ENCODE results near the gene KRTAP22-1. TPM values are rescaled to one million over a fixed set of nuclear protein-coding genes. Genes with fewer than 3 reads are reported as not detected.

Gene KRTAP22-1
- total RNA-seq = not detected

DNA sequence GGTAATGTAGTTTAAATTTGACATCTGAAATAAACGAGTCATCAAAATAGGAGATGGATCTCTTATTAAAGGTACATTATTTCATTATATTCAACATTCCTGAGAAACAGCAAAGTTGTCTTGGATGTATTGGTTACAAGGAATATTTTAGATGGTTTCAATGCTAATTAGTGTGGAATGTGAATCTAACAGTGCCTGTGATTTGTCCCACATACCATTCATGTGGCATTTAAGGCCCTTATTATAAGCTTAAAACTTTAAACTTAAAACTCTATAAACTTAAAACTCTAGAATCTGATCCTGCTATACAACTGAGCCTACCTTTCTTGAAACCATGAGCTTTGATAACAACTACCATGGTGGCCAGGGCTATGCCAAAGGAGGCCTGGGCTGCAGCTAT, at the start of gene KRTAP22-1:
Gene KRTAP22-1, plus strand, starts transcription at position 301 of the 400 bp plus-strand sequence.
- peaks cover 9% of the 10 kb centered on the region for H3K9me3 Mint-ChIP-seq
- no peak for DNase-seq

DNA sequence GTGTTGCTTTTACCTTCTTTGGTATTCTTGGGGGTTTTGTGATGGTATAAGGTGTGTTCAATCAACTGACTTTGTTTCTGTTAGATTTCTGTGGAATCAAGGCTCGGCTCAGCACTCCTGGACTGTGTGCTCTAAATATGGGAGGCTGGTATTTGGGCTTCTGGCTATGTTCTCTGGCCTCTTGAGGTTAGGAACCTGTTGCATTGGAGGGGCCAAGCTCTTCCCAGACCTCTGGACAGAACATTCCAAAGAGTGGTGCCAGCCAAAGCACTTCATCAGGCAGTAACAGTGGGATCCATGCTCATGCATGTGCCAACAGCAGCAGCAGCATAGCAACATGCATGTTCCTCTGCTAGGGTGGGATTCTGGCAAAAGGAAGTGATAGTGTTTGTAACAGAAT, 48.1 kb upstream of the KRTAP22-1 start:
- ChIA-PET POLR2A (no interaction called here), CTCF (interaction anchor here (0.5 kb wide), 1 partner anchor 527 kb away, joined by 5 read pairs; no protein-coding TSS in a partner anchor)
- Mint-ChIP-seq H3K27me3 (peaks cover 2% of the 10 kb centered on the region), H3K27ac (no peak overlapping the region), H3K4me1 (no peaks in the 10 kb centered on the region), H3K36me3 (ENCODE audit: low read depth) (no peaks in the 10 kb centered on the region), H3K9me3 (no peaks in the 10 kb centered on the region), H3K4me3 (no peak overlapping the region)
- DNase-seq = no peak

More for the DNA sequence above, at the start of gene KRTAP22-1:
- Mint-ChIP-seq H3K4me1 (no peaks in the 10 kb centered on the region), H3K36me3 (ENCODE audit: low read depth) (no peaks in the 10 kb centered on the region), H3K27me3 (no peaks in the 10 kb centered on the region), H3K4me3 (no peak within 1 kb of the TSS), H3K27ac (no peak within 1 kb of the TSS)
- CTCF ChIA-PET = no interaction called here
- POLR2A ChIA-PET = no interaction called here

DNA sequence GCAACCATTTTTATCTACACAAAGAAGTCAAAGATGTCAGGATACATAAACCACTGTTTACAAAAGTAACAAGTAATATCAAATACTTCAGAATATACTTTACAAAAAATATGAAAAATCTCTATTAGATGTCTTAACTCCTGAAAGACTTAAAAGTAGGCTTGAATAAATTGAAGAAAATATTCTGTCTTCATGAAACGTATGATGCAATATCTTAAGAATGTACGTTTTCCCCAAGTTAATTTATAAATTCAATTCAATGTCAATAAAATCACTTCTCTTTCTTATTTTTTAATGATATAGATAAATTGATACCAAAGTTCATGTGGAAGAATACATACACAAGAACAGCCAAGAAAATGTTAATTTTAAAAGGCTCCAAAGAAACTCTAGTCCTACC, 45.8 kb upstream of the KRTAP22-1 start:
- ChIA-PET POLR2A (no interaction called here), CTCF (no interaction called here)
- Mint-ChIP-seq H3K27me3 (no peaks in the 10 kb centered on the region), H3K4me1 (no peaks in the 10 kb centered on the region), H3K27ac (no peak overlapping the region), H3K4me3 (no peak overlapping the region), H3K36me3 (ENCODE audit: low read depth) (no peaks in the 10 kb centered on the region), H3K9me3 (no peaks in the 10 kb centered on the region)
- no peak for DNase-seq

DNA sequence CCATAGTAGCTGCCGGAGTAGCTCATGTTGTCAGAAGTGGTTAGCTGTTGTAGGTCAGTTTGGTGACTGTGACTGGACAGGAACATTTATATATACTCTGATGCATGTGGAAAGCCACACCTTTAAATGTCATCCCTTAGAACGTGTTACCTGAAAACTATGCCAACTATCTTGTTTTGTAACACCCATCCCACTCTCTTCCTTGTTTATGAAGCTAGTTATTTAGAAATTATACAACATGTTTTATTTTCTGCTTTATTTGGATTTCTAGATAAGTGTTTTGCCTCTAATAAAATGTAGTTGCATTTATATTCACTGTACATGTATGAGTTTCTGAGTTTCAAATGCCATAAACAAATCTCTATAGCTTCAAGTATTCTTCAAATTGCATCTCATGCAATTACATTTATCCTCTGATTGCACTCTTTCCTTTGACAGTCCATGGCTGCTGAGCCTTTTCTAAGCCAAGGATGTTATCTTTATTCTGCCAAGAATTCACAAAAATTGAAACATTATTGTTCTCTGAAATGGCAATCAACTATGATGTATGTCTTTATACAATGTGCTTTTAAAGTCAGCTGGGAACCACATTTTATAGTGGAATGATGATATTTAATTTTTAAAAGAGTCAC, 39.5 kb upstream of the KRTAP22-1 start, which contains the start of gene KRTAP19-7:
Gene KRTAP19-7, minus strand, starts transcription at position 51 of the 632 bp plus-strand sequence. Its CDS starts 25 bp downstream, at position 26.
- H3K27me3 Mint-ChIP-seq = no peaks in the 10 kb centered on the region
- no peak for DNase-seq
- no peaks in the 10 kb centered on the region for H3K4me1 Mint-ChIP-seq
- no peaks in the 10 kb centered on the region for H3K9me3 Mint-ChIP-seq
- H3K4me3 Mint-ChIP-seq = no peak within 1 kb of the TSS
- ChIA-PET CTCF (no interaction called here), POLR2A (no interaction called here)
- H3K36me3 Mint-ChIP-seq (ENCODE audit: low read depth) = no peaks in the 10 kb centered on the region
- no peak within 1 kb of the TSS for H3K27ac Mint-ChIP-seq

DNA sequence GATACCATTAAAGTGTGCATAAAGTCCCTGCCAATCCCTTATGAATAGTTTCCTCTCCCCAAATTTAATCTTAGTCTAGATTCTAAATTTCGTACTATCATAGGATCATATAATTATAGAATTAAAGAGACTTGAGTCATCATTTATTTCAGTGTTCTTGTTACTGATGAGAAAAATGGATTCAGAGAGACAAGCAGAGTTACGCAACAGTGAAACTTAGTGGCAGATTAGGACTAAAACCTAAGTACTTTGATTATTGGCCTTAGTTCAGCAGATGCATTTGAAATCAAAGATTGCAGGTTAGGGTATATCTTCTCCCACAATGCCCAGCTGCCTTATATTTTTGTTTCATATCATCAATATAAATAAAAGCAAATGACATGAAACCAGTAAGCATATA, 38.9 kb upstream of the KRTAP22-1 start:
- no peak overlapping the region for H3K27ac Mint-ChIP-seq
- no peaks in the 10 kb centered on the region for H3K9me3 Mint-ChIP-seq
- no peaks in the 10 kb centered on the region for H3K36me3 Mint-ChIP-seq (ENCODE audit: low read depth)
- H3K4me1 Mint-ChIP-seq = no peaks in the 10 kb centered on the region
- ChIA-PET POLR2A (no interaction called here), CTCF (no interaction called here)
- DNase-seq = no peak
- H3K27me3 Mint-ChIP-seq = no peaks in the 10 kb centered on the region
- no peak overlapping the region for H3K4me3 Mint-ChIP-seq

DNA sequence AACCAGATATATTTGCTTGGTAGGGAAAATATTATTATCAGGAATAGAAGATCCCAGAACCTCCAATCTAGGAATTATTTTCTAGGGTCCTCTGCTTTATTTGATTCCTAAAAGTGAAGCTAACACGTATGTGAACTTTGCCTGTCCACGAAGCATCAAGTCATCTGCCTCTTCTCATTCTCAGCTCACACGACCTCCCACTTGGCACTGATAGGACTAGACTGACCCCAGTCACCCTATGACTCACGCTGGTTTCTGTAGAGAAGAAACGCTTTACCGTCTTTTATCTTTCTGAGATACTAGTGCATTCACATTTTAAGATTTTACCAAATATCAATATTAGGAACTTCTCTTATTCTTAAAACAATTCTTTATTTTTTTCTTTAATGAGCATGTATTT, 37.8 kb upstream of the KRTAP22-1 start:
- CTCF ChIA-PET = no interaction called here
- Mint-ChIP-seq H3K36me3 (ENCODE audit: low read depth) (no peaks in the 10 kb centered on the region), H3K4me1 (no peaks in the 10 kb centered on the region), H3K4me3 (no peak overlapping the region), H3K27me3 (no peaks in the 10 kb centered on the region), H3K27ac (no peak overlapping the region), H3K9me3 (no peaks in the 10 kb centered on the region)
- no peak for DNase-seq
- POLR2A ChIA-PET = no interaction called here

DNA sequence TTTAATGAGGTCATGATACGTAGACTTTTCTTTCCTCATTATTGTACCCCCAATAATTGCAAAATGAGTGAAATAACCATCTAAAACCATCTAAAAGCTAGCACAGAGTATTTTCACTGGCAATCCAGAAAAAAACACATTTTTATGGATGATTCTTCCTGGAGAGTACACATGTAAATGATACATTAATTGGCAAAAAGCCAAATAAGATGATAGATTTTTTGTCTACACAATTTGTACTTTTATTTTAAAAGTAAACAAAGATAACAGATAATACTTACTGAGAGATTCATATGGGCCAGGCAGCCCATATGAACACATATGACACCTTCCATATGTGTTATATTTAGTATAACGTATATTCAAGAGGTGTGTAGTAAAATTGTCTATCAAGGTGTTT, 37.3 kb upstream of the KRTAP22-1 start:
- Mint-ChIP-seq H3K4me1 (no peaks in the 10 kb centered on the region), H3K36me3 (ENCODE audit: low read depth) (no peaks in the 10 kb centered on the region), H3K9me3 (no peaks in the 10 kb centered on the region), H3K27me3 (no peaks in the 10 kb centered on the region), H3K4me3 (no peak overlapping the region), H3K27ac (no peak overlapping the region)
- no peak for DNase-seq
- ChIA-PET POLR2A (no interaction called here), CTCF (no interaction called here)

DNA sequence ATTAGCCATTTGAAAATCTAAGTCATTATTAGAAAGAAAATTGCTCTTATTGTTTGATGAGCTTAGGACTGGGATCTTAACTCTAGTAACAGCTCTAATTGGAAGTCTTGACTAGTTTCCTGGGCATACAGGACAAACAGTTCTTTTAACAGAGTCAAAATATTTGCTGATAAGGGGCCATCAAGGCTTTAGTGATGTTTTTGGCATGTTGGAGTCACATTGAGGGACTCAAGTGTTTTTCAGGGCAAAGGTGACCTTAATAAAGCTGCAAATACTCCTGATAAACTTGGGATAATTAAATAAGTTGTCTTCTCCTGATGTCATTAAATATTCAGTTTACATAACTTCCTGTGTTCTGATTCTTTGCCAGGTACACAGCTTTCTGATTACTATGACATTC, 33.3 kb upstream of the KRTAP22-1 start:
- H3K36me3 Mint-ChIP-seq (ENCODE audit: low read depth) = no peaks in the 10 kb centered on the region
- H3K4me3 Mint-ChIP-seq = no peak overlapping the region
- ChIA-PET CTCF (no interaction called here), POLR2A (no interaction called here)
- DNase-seq = no peak
- no peak overlapping the region for H3K27ac Mint-ChIP-seq
- no peaks in the 10 kb centered on the region for H3K9me3 Mint-ChIP-seq
- no peaks in the 10 kb centered on the region for H3K4me1 Mint-ChIP-seq
- H3K27me3 Mint-ChIP-seq = no peaks in the 10 kb centered on the region

DNA sequence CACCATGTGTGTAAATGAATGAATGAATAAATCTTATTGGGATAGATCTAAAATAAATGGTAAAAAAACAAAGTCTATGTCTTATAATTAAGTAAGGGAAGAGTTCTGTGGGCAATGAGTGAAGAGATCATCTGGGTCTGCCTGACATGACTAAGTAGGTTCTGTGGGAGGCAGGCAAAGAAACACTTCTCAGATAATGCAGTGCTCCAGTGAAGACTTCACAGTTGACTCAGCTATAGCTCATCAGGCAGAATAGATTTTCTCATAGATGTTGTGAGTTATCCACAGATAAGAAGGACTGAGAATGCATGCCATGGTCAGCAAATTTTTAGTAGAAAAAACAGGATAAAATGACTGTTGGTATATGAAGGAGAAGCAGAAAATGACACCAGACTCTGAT, 23.1 kb upstream of the KRTAP22-1 start:
- Mint-ChIP-seq H3K4me3 (no peak overlapping the region), H3K36me3 (ENCODE audit: low read depth) (no peaks in the 10 kb centered on the region), H3K9me3 (no peaks in the 10 kb centered on the region), H3K4me1 (no peaks in the 10 kb centered on the region), H3K27me3 (no peaks in the 10 kb centered on the region), H3K27ac (no peak overlapping the region)
- ChIA-PET POLR2A (no interaction called here), CTCF (no interaction called here)
- DNase-seq = no peak

DNA sequence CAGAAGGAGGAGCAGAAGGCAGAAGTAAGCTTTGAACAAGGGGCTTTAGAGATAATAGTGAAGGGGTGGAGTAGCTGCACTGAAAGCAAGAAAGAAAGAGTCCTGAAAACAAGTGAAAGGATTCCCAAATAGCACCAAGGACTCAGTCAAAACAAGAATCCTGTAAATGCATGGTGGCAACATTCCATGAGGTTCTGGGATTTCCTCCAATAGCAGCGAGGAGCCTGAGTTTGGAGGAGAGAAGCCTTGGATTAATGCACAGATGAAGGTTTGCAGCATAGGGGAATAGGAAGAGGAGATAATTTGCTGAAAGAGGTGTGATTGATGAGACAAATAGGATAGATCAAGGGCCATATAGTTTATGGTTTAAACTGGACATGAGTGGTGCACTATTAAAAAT, 21.5 kb upstream of the KRTAP22-1 start:
- Mint-ChIP-seq H3K4me3 (no peak overlapping the region), H3K36me3 (ENCODE audit: low read depth) (no peaks in the 10 kb centered on the region), H3K9me3 (no peaks in the 10 kb centered on the region), H3K4me1 (no peaks in the 10 kb centered on the region), H3K27me3 (no peaks in the 10 kb centered on the region), H3K27ac (no peak overlapping the region)
- no peak for DNase-seq
- POLR2A ChIA-PET = no interaction called here
- CTCF ChIA-PET = no interaction called here

DNA sequence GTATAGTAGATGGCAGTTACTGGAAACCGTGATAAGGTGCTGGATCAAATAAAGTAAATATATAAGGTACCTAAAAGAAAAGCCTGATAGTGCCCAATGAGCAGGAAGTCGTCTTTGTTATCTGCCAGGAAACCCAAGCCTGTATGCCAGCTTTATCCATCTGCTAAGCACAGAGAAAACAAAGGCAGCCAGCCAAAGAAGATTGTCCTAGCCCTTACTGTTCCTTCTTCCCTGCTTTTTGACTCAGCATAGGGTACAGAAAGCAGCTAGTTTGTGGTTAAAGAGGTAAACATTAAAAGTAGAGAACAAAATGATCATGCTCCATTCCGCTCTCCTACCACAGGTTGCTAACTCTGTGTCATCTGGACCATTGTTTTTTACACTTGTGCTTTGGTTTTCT, 20.8 kb upstream of the KRTAP22-1 start:
- Mint-ChIP-seq H3K9me3 (no peaks in the 10 kb centered on the region), H3K36me3 (ENCODE audit: low read depth) (no peaks in the 10 kb centered on the region), H3K27me3 (no peaks in the 10 kb centered on the region), H3K4me1 (no peaks in the 10 kb centered on the region), H3K4me3 (no peak overlapping the region), H3K27ac (no peak overlapping the region)
- CTCF ChIA-PET = no interaction called here
- POLR2A ChIA-PET = no interaction called here
- DNase-seq = no peak

DNA sequence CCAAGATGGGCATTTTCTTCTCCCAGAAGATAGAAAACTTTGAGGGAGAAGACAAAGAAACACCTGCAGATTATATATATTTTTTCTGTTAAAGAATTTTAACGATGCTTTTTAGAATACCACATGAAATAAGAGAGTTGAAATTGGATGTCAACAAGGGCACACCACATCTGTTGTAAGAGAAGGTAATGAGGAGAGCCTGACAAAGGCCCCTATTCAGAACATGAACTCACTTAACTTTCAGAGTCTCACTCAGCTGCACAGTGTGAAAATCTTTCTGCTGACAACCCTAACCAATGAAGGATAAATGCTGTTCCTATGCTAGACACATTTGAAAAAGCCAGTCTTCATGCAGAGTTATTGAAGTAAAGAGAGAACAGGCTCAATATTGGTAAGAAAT, 18.0 kb upstream of the KRTAP22-1 start:
- no peaks in the 10 kb centered on the region for H3K27me3 Mint-ChIP-seq
- H3K4me1 Mint-ChIP-seq = no peaks in the 10 kb centered on the region
- no peak overlapping the region for H3K27ac Mint-ChIP-seq
- H3K36me3 Mint-ChIP-seq (ENCODE audit: low read depth) = no peaks in the 10 kb centered on the region
- H3K9me3 Mint-ChIP-seq = no peaks in the 10 kb centered on the region
- CTCF ChIA-PET = no interaction called here
- H3K4me3 Mint-ChIP-seq = no peak overlapping the region
- POLR2A ChIA-PET = no interaction called here
- no peak for DNase-seq

DNA sequence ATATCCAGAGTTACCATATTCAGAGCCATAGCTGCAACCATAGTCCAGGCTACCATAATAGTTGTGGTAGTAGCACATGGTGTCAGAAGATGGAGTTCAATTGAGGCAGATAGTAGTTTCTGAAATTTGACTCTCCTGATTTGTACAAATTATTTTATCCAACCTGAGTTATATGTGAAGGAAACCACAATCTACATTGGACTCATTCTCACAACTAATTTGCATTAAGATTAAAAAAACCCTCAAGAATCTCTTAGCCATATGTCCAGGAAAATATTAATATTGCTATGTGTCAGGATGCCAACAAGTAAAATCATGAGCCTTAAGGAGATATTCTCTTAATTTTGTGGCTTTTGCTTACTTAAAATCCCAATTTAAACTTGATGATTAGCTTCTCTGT, 10.6 kb upstream of the KRTAP22-1 start, which contains the start of gene KRTAP22-2:
Gene KRTAP22-2, minus strand, starts transcription at position 101 of the 400 bp plus-strand sequence.
- Mint-ChIP-seq H3K4me3 (no peak within 1 kb of the TSS), H3K4me1 (no peaks in the 10 kb centered on the region), H3K27me3 (no peaks in the 10 kb centered on the region), H3K27ac (no peak within 1 kb of the TSS), H3K36me3 (ENCODE audit: low read depth) (no peaks in the 10 kb centered on the region), H3K9me3 (peaks cover 7% of the 10 kb centered on the region)
- CTCF ChIA-PET = no interaction called here
- POLR2A ChIA-PET = no interaction called here
- DNase-seq = no peak

DNA sequence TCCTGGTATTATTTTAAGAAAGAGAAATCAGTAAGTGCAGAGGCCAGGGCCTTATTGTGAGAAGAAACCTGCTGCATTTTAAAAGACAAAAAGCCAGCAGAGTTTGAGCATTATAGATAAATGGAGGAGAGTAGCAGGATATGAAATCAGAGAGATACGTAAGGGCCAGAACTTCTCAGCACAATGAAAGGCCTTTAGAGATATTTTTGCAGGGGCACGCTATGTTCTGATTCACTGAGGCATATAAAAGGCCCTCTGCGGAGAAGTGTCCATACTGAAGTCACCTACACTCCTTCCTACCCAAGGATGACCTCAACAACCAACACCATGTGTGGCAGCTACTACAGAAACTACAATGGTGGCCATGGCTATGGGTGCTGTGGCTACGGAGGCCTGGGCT, 8.7 kb upstream of the KRTAP22-1 start, which contains the start of gene KRTAP6-3:
Gene KRTAP6-3, plus strand, starts transcription at position 301 of the 400 bp plus-strand sequence. Its CDS starts 6 bp downstream, at position 307.
- no peak within 1 kb of the TSS for H3K4me3 Mint-ChIP-seq
- H3K9me3 Mint-ChIP-seq = peaks cover 7% of the 10 kb centered on the region
- no peaks in the 10 kb centered on the region for H3K36me3 Mint-ChIP-seq (ENCODE audit: low read depth)

More for the DNA sequence above, 8.7 kb upstream of the KRTAP22-1 start, which contains the start of gene KRTAP6-3:
- Mint-ChIP-seq H3K27me3 (no peaks in the 10 kb centered on the region), H3K4me1 (no peaks in the 10 kb centered on the region), H3K27ac (no peak within 1 kb of the TSS)
- ChIA-PET POLR2A (no interaction called here), CTCF (no interaction called here)
- no peak for DNase-seq

All from activated CD4-positive, alpha-beta memory T cell treated with anti-CD3 and anti-CD28 coated beads, Interleukin-2, amount 10 ng/mL, durations not matched to agents 7 days and 5 days (primary cell).